HG03342 (cell line): Measurements from ENCODE around the gene EML3.

ENCODE experiments used
- ATAC-seq: cut with Tn5 transposase; IDR thresholded peaks from one replicate; pipeline ENCODE4 v1.9.1; 2021; ENCODE audit warnings: mild to moderate bottlenecking, moderate library complexity; ENCODE audit not compliant: unreplicated experiment

Gene EML3

GRCh38 chr11:62553080-62553838, 59.3 kb downstream of the EML3 start:
- no peak for ATAC-seq

DNA sequence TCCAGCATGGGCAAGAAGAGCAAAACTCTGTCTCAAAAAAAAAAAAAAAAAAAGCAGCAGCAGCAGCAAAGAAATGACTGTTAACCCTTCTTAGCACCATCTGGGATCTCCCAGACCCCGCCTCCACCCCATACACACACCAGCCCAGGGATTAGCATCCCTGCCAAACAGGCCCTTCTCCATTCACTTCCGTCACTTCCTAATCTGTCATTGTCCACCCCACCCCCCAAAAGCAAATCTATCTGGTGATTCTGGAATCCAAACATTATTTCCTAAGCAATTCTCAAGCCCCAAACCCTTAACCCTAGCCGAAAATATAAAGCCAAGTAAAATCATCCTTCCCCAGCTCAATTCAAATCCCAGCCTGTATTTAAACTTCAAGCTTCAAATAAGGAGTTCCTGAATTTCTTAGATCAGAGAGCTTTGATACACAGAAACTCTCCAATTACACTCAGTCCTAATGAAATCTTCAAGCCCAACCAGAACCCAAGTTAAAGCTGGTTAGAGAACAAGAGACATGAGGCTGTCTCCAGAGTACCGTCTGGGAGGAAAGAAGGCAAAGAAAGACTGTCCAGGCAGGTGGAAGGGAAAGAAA, 60.0 kb downstream of the EML3 start:
- no peak for ATAC-seq
